HG03575 (cell line): Measurements from ENCODE around the gene TSPAN5.
"Not testable (repeated sequence)": the region's sequence is repeated elsewhere in the genome, so short reads cannot be mapped to it uniquely, and the experiment has no call there.

ENCODE experiments used
- ATAC-seq: cut with Tn5 transposase; IDR thresholded peaks from one replicate; pipeline ENCODE4 v1.9.1; 2021; ENCODE audit not compliant: unreplicated experiment, insufficient number of reproducible peaks, low FRiP score; ENCODE audit errors: extremely low read depth

Gene TSPAN5

GRCh38 chr4:98658287-98659105 lies at the start of gene TSPAN5:
Gene TSPAN5, minus strand, starts transcription at chr4:98658611.
- ATAC-seq: no peak

DNA sequence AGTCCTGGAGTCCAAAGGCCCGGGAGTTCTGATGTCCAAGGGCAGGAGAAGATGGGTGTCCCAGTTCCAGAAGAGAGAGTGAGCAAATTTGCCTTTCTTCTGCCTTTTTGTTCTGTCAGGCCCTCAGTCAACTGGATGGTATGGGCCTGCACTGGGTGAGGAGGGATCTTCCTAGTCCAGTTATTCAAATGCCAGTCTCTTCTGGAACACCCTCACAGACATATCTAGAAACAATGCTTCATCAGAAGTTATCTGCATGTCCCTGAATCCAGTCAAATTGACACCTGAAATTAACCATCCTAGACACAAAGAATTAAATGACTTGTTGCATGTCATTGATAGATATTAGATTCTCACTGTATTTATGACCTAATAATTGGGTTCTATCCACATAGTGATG lies 48.5 kb upstream of the TSPAN5 start:
- ATAC-seq: no peak

GRCh38 chr4:98706200-98706813 lies 47.9 kb upstream of the TSPAN5 start:
- no peak for ATAC-seq

GRCh38 chr4:98705586-98705985 lies 47.2 kb upstream of the TSPAN5 start:
- ATAC-seq: not testable (repeated sequence)

DNA sequence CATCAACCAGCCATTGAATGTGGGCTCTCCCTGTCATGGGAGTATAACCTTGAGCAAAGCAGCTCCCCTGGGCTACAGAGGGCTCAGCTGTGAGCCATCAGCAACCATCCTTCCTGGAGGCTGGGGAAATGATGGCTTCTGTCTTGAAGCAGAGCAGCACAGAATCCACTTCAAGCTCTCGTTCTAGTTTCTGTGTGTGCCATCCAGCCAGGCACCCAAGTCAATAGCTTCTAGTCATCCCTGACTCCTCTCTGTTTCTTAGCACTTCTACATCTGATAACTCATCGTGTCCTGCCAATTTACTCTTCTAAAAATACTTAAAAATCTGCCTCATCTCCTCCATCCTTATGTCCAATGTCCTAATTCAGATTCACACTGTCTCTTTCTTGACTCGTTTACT lies 42.2 kb upstream of the TSPAN5 start:
- ATAC-seq: no peak

- no peak for ATAC-seq
These were observed 35.7 kb upstream of the TSPAN5 start for GRCh38 chr4:98694076-98694475.

DNA sequence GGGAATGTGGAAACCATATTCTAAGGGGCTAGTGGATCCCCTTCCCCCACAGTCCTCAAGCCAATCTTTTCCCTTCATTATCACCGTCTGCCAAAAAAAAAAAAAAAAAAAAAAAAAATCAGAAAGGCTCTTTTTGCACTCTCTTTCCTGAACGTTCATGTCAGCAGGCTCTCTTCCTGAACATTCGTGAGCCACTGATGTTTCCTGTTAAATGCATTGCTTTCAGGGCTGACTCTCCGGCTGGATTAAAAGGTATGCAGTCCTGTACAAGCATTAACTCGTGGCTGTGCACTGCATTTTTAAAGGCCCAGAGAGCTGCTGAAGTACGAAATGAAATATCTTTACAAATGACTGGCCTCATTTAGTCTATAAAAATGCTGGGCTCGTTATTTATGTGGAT lies 34.0 kb upstream of the TSPAN5 start:
- no peak for ATAC-seq

GRCh38 chr4:98691588-98691987 lies 33.2 kb upstream of the TSPAN5 start:
- ATAC-seq: no peak

DNA sequence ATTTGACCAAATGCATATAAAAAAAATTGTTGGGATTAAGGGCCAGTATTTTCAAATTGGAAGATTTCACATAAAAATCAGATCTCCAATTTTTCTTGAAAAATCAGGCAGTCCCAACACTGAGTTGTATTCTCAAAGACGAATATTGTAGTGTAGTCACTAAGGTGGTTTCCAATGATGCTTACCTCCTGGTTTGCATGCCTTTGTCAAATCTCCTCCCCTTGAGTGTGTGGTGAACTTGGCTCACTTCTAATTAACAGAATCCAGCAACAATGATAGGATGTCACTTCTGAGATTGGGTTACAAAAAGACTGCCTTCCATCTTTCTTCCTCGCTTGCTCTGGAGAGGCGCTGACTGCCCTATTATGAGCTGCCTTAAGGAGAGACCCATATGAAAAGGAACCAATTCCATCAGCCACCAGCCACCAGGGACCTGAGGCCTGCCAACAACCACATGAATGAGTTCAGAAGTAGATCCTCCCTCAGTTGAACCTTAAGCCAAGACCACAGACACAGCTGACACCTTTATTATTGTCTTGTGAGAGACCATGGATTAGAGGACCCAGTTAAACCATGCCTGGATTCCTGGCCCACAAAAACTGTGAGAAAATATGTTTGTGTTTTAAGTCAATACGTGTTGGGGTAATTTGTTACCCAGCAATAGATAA lies 31.2 kb upstream of the TSPAN5 start:
- no peak for ATAC-seq

- ATAC-seq: no peak
These were observed 30.2 kb upstream of the TSPAN5 start for GRCh38 chr4:98688411-98689290.

GRCh38 chr4:98687876-98688275 lies 29.5 kb upstream of the TSPAN5 start:
- ATAC-seq: no peak

DNA sequence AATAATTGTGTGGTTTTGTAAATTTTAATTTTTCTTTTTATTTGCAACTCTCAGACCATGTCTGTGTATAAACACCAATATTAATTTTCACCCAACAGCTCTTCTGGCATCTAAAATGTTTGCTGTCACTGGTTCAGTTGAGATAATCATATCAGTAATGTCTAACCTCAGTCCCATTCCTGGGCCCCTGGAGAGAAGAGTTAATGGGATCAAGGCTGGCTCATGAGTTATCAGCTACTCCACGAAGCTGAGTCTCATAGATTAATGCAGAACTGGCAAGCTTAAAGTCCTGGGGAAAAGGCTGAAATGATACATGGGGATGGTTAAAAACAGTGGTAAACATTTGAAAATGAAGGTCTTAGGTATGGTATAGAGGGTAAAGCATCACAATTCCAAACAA lies 28.4 kb upstream of the TSPAN5 start:
- ATAC-seq: no peak

- no peak for ATAC-seq
These were observed 27.8 kb upstream of the TSPAN5 start for GRCh38 chr4:98686043-98686707.

DNA sequence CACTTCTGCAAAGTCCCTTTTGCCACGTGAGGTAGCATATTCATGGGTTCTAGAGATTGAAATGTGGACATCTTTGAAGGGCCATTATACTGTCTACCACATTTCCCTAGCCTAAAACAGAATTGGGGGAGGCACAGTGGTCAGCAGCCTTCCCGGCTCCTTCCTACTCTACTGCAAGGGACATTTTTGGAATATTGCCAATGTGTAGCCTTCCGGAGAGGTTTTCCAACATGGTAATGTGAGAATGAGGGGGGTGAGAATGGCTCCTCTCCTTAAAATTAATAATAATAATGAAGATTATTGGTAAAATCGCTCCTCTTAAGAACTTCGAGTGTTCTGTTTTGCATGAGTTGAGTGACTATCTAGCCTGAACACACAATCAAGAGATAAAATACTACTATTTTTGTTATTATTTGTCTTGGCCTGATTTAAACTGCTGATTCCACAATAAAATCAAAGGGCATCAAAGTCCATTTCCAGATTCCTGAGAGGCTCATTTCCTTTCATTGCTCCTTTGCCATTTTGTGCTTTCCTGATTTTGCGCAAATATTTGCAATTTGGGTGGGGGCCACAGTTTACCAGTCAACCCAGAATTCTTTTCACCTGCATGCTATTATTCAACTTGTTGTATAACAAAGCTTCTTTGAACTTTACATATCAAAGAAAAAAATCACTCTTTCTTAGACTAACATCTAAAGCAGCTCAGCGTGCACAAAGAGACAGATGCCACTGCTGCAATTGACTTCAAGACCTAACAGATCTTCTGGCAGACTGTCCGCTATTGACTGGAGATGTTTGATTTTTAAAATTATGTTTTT lies 27.0 kb upstream of the TSPAN5 start:
- no peak for ATAC-seq

DNA sequence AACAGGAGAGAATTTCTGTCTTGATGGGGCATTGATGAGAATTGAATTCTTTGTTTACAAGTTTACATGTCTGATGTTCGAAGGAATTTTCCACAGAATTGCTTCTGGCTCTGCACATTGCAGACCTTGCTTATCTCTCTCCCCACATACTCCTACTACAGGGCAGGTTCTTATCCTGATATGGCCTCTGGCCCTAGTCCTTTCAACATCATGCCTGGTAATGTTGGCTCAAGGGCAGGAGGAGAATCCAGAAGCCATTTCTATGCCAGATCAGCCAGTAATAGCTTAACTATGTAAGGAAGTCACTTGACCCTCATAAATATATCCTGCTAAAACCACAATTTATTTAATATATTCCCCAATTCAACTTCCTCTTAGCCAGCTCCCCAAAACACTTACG lies 24.3 kb upstream of the TSPAN5 start:
- ATAC-seq: no peak

DNA sequence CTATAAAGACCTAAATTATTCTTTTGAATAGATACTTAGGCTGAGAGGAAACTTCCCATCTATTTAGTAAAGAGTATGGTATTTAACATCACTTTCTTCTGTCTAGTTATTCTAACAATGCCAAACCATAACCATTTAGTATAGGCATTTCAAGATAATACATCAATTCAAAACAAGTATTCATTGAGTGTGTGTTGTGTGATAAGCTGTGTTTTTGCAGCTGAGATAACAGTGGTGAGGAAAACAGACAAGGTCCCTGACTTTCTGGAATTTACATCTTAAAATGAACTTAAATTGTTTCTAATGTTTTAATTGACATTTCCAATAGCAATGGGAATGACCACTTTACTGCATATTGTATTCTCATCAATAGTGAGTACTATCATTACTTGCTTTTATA lies 22.4 kb upstream of the TSPAN5 start:
- ATAC-seq: no peak

DNA sequence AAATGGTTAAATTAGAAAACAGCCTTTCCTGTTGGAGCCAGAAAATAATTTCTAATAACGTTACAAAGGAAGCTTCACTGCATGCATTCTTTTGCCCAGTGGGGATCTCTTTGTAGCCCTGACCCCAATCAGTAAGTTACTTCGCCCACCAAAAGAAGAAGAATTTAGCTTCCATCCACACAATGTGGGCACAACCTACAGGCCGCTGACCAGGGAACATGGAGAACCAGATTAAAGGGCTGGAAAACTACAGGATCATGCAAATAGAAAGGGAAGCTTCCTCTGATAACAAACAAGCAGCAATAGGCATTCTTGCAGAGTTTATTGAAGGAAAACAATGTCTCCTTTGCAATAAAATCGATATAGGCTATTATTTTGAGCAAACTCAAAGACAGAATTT lies 21.3 kb upstream of the TSPAN5 start:
- ATAC-seq: no peak

DNA sequence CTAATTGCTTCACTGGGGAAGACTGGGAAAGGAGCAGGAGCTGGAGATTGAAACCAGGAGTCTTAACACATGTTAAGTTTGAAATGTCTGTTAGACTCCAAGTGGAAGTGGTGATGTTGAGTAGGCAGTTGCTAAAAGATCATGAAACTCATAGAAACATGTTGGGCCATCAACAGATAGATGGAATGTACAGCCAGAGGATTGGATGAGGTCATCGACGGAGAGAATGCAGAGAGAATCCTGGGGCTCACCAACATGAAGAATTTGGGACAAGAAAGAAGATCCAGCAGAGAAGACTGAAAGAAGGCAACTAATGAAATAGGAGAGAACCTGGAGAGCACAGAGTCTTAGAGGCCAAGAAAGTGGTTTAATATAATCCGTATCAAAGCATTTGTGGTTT lies 19.4 kb upstream of the TSPAN5 start:
- ATAC-seq: no peak
